Measurements from ENCODE around the gene CYP46A1.
"Not testable (repeated sequence)": the region's sequence is repeated elsewhere in the genome, so short reads cannot be mapped to it uniquely, and the experiment has no call there.

Gene CYP46A1

DNA sequence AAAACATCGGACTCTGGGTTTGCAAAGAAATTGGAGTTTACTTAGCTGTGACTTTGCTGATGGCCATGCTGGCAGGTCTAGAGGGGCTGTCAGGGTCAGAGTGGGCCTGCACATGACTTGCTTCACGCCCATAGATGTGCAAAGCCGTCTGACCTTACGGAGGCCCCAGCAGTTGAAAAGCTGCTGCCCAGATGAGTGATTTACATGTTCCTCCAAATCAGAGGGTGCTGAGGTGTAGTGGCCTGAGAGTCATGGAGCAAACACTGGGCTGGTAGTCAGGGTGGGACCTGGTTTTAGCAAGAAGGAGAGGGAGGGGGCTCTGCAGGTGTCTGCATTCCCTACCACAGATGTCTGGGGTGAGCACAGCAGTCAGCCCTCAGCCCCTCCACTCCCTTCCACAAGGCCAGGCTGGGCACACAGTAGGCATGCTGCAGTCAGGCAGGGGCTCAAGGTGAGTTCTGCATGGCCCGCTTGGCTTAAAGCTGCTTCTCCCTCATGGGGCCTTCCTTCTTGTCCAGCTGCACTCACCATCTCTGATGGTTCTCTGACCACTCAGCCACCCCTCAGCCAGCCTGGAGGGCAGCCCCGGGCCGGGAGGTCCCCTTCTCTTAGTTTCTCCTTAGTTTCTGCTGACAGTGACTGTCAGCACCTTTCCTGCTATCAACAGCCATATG, 74.9 kb downstream of the CYP46A1 start:
- DNase-seq (ENCODE audit: low spot score) = no peak

DNA sequence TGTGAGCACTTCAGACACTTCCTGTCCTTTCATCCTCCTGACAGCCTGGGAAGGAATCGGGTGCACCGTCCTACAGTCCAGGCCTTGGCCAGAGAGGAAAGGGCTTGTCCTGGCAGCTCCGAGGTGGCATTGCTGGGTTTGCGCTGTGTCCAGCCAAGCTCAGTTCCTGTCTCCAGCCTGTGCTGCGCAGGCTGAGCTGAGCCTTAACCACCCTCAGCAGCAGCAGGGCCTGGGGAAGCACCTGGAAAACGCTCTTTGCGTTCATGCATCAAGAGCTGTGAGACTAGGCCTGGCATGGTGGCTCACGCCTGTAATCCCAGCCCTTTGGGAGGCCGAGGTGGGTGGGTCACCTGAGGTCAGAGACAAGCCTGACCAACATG, 75.4 kb downstream of the CYP46A1 start:
- DNase-seq (ENCODE audit: low spot score) = no peak

DNA sequence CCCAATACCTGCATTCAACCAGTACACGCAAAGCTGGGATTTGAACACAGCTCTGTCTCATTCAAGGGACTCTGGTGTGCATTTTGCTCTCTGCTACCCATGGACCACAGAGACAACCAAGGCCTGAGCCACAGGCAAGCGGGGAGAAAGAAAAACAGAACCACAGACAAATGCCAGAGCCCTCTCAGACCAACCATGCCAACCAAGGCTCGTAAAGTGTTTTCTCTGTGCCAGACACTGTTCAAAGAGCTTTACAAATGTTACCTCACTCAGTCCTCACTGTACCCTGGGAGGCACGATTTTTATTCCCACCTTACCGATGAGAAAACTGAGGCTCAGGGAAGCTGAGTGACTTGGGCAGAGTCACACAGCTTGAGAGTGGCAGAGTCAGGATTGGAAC, 76.7 kb downstream of the CYP46A1 start:
- no peak for DNase-seq (ENCODE audit: low spot score)

DNA sequence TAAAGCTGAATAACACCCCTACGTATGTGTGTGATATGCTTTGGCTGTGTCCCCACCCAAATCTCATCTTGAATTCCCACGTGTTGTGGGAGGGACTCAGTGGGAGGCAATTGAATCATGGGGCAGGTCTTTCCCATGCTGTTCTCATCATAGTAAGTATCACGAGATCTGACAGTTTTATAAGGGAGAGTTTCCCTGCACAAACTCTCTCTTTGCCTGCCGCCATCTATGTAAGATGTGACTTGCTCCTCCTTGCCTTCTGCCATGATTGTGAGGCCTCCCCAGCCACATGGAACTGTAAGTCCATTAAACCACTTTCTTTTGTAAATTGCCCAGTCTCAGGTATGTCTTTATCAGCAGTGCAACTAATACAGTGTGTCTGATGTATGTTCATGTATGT, 78.8 kb downstream of the CYP46A1 start:
- not testable (repeated sequence) for DNase-seq (ENCODE audit: low spot score)

DNA sequence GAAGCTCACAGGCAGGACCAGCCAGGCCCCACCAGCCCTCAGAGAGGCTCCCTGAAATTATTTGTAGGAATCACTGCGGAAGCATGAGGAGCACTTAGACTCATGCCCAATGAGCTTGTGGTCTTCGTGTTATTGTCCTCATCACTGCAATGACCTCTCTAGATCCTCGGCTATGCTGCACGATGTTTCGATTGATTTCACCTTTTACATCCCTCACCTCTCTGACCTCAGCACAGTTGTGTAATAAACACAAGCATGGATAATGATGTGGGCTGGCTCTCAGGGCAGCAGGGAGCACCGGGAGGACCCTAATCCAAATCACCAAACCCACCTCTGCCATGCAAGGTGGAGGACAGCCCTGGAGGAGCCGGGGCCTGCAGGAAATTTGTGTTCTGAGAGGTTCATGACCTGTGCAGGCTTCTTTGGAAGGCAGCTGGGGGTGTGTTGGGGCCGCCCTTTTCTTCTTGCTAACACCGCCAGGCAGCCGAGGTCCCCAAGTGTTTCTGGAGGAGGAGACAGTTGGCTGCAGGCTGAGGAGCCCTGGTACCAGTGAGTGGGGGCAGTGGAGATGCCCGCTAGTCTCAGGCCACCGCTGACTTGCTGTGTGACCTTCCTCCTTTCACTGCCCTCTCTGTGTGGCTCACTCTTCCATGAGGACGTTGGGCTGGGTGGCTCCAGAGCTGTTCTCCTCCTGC, 79.6 kb downstream of the CYP46A1 start:
- DNase-seq (ENCODE audit: low spot score) = no peak

DNA sequence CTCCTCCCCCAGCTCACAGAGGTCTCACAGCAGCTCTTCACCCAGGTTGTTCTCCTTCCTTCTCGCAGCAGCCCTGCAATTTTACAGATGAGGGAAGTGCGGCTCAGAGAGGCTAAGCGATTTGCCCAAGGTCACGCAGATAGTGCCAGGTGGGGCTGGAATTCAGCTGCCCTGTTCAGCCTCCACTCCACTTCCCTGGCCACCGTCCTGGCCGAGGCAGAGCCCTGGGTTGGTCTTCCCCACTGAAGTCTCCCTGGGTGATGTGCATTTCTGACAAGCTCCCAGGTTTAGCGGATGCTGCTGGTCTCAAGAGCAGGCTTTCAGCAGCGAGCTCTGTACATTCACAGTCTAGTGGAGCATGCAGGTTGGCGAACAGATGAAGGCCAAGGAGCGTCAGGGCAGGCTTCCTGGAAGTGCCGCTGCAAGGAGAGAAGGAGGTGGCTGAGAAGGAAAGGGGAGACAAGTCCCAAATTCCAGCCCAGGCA, 80.2 kb downstream of the CYP46A1 start:
- DNase-seq (ENCODE audit: low spot score) = no peak

DNA sequence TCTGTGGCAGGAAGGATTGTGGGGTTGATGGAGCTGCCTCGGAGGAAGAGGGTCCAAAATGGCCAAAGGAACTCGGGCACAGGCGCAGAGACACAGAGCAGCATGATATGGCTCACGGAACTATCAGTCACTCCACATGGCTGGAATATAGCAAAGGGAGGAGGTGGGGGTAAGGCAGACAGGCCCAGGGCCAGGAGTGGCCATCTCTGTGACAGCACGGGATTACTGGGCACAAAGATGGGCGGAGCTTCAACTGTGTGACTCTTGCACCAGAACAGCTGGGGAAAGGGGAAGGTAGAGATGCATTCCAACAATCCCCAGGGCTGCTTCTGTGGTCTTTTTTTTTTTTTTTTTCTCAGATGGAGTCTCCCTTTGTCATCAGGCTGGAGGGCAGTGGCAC, 84.3 kb downstream of the CYP46A1 start:
- no peak for DNase-seq (ENCODE audit: low spot score)

DNA sequence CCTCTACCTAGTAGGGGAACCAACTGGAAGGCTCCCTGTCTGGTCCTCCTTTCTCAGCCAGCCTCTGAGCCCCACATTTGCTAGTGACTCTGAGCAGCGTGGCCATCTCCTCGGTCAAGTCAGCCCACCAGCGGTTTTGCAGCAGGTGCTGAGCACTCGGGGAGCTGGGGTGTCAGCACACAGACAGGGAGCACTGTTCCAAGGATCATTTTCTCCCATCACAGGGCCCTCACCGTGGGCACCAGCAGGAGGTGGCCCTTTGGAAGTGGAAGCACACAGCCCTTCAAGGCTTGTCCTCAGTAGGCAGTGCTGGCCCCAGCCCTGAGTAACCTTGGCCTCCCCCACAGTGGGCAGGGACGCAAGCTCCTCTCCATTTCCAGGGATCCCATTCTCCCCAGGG, 85.0 kb downstream of the CYP46A1 start:
- no peak for DNase-seq (ENCODE audit: low spot score)

DNA sequence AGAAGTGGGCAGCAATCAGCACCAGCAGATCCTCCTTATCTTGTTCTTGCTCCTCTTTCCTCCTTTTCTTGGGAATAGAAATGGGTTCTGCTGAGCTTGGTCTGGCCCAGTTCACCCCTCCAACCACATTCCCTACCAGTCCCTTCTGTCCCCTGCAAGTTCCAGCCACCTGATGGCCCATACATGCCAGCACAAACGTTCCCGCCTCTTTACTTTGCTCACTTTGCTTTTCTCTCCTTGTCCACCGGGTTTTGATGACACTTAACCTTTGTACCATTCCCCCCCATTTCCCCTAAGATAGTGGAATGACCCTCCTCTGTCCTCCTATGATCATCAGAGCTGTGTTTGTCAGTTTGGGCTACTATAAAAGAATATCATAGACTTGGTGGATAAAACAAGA, 85.7 kb downstream of the CYP46A1 start:
- DNase-seq (ENCODE audit: low spot score) = no peak

DNA sequence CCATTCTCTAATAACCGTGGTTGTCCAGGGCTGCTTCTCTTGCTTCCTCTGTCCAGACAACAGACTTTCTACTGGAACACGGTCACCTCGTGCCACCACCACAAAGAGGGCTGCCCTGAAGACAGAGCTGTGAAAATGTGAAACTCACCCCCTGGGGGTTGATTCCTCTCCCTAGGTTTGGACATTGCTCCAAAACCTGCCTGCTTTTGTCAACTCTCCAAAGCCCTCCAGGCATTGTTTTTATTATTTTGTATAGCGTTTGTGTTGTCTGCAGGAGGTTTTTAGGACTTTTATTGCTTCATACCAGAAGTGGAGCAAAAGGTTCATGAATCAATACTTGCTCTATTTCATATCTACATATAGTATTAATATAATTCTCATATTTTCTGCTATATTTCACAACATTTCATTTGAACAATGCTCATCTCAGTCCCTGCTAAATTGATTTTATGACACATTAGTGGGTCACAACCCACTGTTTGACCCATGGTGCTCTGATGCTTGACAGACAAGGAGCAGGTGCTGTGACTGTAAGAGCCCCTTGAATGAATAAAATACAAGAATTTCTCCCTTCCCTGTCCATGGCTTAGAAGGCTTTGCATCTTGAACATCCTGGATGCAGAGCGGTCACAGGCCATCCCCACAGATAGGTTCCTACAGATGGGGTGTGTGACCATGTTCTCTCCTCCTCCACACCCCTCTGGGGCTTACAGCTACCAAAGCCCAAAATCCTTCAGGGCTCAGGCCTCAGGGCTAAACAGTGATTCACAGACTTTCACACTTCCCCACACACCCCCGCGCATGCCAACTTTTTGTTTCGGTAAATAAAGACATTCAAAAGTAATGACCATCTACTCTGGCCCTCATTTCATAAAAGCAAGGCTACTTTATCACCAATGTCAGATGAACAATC, 88.5 kb downstream of the CYP46A1 start:
- DNase-seq (ENCODE audit: low spot score) = no peak

DNA sequence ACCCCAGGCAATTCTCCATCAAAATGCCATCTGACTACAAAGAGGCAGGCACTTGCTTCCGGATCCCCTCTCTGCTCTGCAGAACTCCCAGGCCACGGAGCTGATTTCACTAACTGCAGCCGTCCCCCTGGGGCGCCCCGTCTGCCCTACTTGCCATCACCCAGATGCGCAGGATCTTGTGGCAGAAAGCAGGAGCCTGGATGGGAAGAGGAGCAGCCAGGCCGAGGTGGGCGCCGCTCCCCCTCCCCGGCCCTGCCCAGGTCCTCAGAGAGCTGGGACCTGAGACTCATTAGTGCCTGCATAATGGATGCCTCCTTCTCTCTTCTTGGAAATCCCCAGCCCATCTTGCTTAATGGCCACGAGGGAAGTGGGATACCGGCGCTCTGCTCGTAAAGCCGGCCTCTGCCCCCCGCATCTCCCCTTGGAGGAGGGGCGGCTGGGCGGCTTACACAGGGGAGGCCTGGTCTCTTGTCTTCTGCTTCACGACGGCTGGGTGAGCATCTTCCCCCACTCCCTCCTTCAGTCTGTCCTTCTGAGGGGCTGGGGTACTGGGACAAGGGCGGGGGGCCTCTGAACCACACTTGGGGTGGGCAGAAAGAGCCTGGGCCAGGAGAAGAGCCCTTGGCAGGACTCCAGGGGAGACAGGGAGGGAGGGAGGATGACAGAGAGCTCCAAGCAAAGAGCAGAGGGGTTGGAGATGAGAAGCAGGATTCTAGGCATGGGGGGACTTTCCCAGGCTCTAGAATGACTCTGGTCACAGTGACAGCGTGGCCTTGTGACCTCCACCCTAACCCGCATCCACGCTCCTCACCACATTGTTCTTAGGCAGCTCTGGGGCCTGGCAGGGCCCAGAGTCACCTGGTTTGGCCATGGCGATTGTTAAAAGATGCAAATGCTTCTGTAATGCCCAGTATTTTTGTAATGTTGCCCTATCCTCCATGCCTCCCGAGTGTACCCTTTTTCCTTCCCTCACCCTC, 89.7 kb downstream of the CYP46A1 start:
- no peak for DNase-seq (ENCODE audit: low spot score)

DNA sequence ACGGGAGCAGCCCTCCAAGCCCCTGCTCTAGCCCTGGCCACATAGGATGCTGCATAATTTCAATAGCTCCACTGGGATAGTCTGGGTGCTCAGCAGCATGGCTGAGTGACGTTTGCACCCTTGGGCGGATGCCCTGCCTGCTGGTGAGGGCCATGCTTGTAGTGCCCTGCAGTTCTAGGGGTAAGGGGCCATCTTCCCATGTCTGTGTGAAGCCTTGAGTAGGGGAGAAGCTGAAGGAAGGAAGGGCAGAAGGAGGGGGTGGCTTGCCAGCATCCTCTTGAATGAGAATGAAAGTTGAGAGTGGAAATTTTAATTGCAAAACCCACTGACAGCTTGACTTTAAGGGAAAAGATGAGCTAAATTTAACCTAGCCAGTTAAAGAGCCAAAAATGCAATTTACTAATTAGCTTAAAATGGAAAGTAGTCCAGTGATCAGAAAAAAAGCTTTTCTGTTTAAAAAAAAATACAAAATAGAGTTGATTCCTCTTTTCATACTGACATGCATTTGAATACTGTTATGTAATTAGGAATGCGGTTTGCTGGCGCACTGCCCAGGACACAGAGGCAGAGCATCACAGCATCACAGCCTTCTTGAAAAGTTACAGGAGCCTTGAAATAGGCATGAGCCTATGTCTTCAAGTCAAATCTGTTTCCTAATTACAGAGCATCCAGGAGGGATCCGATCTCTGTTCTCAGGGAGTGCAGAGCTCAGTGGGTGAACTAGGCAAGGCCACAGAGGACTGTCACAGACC, 90.6 kb downstream of the CYP46A1 start:
- no peak for DNase-seq (ENCODE audit: low spot score)

DNA sequence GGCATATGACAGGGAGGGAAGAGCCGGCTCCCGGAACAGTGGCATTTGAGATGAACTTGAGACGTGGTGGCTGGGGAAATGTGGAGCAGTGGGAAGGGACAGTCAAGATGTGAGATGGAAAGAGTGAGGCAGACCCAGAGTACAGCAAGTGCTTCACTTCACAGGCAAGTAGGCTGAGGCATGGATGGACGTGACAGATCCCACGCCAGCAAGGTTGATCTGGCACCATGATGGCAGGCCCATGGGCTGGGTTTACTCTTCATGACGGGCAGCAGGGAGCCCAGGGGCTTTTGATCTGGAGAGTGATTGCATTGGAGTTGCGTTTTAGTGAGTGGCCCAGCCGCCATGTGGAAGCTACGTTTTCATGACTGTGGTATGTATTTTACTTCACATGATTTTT, 91.3 kb downstream of the CYP46A1 start:
- no peak for DNase-seq (ENCODE audit: low spot score)
